ENCODE measurements around the gene DNAH9.

The DNAH9 gene

DNA sequence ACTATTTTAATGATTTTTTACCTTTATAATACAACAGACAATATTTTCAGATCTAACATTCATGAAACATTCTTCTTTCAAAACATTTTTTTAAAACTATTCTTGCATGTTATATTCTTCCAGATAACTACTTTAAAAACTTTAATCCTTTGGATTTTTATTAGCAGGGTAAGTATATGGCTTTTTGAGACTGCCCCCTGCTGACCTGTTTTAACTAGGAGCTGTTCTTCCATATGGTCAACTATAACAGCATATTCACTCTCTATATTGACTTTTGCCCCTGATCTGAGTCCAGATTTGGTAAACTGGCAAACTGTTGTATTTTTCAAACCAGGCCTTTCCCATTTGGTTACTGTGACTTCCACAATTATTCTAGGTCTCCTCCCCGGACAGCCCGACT is 382.5 kb downstream of the DNAH9 start:
- no peak for DNase-seq (ENCODE audit: low read depth)

- DNase-seq (ENCODE audit: low read depth), result no peak
These were observed 383.6 kb downstream of the DNAH9 start for GRCh38 chr17:11981862-11982261.

- DNase-seq (ENCODE audit: low read depth), result no peak
These were observed 388.1 kb downstream of the DNAH9 start for GRCh38 chr17:11986179-11986941.

DNA sequence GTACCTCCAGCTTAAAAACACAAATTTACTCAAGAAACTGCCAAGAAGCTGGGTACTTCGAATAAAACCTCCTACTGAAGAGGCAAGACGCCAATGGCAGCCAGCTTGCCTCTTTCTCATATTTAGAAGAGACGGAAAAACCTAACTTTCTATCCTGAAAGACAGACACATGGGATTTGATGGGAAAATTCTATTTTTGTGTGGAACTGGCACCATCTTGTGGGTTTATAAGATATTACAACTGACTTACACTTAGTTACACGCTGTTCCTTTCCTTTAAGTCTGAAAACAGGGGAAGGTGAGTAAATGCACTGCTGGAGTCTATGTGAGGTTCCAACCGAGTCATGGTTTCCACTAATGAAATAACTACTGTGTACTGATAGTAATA is 388.7 kb downstream of the DNAH9 start:
- DNase-seq (ENCODE audit: low read depth), result no peak

GRCh38 chr17:11990363-11990983 is 392.2 kb downstream of the DNAH9 start:
- DNase-seq (ENCODE audit: low read depth), result no peak

GRCh38 chr17:11991461-11991860 is 393.2 kb downstream of the DNAH9 start:
- DNase-seq (ENCODE audit: low read depth), result no peak

DNA sequence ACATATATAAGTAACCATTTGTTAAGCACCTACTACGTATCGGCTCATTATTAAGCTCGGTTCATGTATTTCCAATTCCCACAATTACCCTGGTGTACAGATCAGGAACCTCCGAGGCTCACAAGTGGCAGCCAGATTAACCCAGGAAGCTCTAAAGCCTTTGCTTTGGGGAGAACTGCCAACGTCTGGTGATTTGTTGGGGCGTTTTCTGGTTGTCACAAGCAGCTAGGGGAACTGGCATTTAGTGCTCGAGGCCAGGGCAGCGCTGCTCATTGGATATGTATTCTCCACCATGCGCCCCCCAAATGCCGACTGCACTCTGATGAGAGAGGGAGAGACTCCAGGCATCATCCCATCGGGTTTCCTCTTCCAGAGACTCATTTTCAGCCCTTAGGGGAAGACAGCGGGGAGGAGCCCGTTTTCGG is 398.5 kb downstream of the DNAH9 start:
- no peak for DNase-seq (ENCODE audit: low read depth)

DNA sequence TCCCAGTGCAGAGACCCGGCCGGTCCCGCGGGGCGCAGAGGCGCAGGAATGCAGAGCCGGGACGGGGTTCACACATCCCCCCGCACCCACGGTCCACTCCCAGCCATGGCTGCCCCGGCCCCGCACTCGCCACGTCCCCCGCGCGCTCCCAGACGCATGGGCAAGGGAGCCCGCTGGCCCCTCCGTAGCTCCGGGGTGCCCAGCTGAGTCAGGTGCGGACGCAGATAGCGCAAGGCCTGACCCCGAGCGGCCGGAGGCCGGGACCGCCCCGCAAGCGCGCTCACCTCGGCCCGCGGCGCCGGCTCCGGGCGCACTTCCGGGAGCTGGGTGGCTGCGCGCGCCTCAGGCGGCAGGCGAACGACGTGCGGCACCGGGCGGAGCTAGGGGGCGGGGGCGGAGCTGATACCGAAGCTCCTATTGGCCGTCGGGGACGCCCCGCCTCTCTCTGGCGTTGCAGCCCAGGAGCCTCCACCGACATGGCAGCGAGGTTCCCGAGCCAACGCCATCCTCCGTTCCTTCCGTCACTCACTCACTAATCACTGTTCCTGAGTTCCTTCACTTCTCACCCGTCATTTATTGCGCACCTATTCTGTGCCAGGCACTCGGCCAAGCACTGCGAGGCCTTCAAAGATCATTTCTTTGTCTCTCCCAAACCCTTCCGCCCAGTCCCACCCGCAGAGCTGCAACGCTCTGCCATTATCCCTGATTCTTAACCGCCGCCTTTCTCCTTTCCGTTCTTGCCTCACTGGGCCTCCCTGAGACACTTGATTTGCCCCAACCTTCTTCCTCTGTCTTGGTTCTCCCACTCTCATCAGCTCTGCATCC is 399.1 kb downstream of the DNAH9 start, which contains the start of gene ZNF18:
Gene ZNF18 (minus strand): TSS at position 329 of the 825 bp plus-strand sequence. CDS start 4,646 bp downstream, outside the sequence.
- peak; percentile 94 for DNase-seq (ENCODE audit: low read depth)

GRCh38 chr17:11997972-11998233 is 399.6 kb downstream of the DNAH9 start:
- DNase-seq (ENCODE audit: low read depth), result no peak

- no peak for DNase-seq (ENCODE audit: low read depth)
These were observed 401.4 kb downstream of the DNAH9 start for GRCh38 chr17:11999696-12000095.

DNA sequence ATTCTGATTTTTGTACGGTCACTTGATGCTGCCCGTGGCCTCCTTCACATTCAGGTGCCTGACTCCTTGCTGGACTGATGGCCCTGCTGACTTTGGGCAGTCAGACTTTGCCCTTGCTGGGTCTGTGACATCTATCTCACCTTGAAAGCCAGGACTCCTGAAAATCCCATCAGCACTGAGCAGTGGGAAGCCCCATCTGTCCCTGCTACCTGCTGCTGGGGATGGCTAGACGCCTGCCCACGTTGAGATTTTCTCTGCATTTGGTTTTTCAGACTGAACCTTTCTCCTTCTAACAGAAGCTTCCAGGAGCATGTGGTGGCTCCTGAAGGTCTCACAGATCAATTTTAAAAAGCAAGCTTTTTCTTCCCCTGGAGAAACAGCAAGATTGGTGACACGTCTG is 409.2 kb downstream of the DNAH9 start:
- no peak for DNase-seq (ENCODE audit: low read depth)

All from activated T-cell treated with anti-CD3 and anti-CD28 coated beads for 24 hours (primary cell).